HG02973 (cell line): ENCODE results near the gene PRAMEF11.
"Not testable (repeated sequence)": the region's sequence is repeated elsewhere in the genome, so short reads cannot be mapped to it uniquely, and the experiment has no call there.

Experiments used
- ATAC-seq: cut with Tn5 transposase; IDR thresholded peaks from one replicate; pipeline ENCODE4 v1.9.1; 2021; ENCODE audit warnings: moderate library complexity; ENCODE audit not compliant: unreplicated experiment

The PRAMEF11 gene

DNA sequence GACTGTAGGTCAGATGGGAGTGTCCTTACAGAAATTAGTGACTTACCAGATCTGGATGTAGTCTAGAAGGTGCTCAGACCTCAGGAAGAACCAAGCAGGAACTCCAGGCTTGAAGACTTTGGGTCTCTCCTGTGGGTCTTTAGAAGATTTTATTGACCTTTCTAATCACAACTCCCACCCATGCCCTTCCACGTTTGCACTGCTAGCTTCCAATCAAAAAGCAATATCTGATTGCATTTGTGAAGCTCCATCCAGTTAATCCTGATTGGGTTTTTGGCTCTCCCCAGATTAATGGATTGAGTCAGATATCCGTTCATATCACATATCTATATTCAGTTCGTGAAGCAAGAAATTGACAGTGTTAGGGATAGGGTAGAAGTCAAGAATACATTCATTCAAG, at the start of gene PRAMEF11:
Gene PRAMEF11, minus strand, starts transcription at position 101 of the 400 bp plus-strand sequence. CDS start 2,621 bp downstream, outside the sequence.
- ATAC-seq: not testable (repeated sequence)

DNA sequence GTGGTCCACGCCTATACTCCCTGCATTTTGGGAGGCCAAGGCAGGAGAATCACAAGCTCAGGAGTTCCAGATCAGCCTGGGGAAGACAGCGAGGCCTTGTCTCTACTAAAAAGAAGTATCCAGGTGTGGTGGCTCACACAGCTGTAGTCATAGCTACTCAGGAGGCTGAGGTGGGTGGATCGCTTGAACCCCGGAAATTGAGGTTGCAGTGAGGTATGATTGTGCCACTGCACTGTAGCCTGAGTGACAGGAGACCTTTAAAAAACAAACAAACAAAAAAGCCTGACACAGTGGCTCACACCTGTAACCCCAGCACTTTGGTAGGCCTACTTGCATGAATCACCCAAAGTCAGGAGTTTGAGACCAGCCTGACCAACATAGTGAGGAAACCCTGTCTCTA, 47.2 kb upstream of the PRAMEF11 start:
- not testable (repeated sequence) for ATAC-seq

DNA sequence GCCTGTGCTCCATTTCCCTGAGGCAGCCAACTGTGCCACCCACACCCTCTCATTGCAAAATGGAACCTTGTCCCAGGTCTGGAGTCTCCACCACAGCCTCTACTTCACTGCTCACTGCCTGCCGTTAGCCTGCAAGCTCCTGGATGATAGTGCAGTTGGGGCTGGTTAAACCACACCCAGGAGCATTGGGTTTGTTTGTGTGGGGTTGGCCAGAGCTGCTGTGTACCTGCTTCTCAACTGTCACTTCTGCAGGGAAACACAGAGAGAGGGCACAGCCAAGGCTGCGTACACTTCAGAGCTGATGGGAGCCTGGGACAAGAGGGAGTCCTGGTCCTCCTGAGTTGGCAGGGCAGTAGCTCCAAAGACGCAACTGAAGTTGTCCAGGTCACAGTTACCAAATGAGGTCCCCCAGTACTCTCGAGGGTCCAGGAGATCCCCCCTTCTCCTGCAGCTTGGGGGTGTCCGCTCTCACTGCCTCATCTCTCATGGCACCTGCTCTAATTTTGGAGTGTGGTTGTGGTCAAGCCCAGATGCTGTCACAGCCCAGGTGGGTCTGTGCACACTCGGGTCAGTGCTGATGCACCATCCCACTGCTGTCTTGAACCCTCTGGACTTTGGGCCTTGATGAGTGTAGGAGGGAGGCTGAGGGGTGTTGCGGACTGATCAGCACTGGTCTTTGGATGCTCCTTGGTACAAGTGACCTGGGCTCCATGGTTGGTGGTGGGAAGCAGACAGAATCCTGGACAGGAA, 32.1 kb upstream of the PRAMEF11 start:
- ATAC-seq: not testable (repeated sequence)

DNA sequence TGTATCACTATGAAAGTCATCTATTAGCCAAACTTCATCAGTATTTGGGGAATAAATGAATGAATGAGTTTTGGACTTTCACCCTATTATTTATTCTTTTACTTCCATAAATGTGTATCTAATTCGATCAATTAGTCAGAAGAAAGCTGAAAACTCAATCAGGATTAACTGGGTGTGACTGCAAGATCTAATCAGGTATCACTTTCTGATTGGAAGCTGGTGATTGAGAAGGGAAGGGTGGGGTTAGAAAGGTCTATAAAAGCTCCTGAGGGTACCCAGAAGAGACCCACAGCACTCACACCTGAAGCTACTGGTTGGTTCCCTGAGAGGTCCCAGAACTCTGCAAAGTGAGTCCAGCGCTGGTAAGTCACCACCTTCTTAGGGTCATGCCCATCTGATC, 25.6 kb upstream of the PRAMEF11 start, which contains the start of gene PRAMEF2:
Gene PRAMEF2, plus strand, starts transcription at position 301 of the 400 bp plus-strand sequence. CDS start 1,924 bp downstream, outside the sequence.
- not testable (repeated sequence) for ATAC-seq

DNA sequence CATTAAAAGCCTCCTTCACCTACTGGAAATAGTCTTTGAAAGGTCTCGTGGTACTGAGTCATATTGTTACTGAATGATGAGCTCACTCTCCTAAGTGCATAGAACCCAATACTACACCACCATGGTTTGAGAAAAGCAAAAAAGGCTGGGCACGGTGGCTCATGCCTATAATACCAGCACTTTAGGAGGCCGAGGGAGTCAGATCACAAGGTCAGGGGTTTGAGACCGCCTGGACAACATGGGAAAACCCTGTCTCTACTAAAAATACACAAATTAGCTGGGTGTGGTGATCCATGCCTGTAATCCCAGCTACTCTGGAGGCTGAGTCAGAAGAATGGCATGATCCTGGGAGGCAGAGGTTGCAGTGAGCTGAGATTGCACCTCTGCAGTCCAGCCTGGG, 20.6 kb upstream of the PRAMEF11 start:
- ATAC-seq: no peak

DNA sequence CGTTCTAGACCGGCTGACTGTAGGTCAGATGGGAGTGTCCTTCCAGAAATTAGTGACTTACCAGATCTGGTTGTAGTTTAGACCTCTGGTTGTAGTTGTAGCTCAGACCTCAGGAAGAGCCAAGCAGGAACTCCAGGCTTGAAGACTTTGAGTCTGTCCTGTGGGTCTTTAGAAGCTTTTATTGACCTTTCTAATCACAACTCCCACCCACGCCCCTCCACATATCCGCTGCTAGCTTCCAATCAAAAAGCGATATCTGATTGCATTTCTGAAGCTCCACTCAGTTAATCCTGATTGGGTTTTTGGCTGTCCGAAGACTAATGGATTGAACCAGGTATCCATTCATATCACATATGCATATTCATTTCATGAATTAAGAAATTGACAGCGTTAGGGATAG, 17.4 kb upstream of the PRAMEF11 start, which contains the start of gene HNRNPCL1:
Gene HNRNPCL1, minus strand, starts transcription at position 101 of the 400 bp plus-strand sequence. CDS start 431 bp downstream, outside the sequence.
- not testable (repeated sequence) for ATAC-seq

DNA sequence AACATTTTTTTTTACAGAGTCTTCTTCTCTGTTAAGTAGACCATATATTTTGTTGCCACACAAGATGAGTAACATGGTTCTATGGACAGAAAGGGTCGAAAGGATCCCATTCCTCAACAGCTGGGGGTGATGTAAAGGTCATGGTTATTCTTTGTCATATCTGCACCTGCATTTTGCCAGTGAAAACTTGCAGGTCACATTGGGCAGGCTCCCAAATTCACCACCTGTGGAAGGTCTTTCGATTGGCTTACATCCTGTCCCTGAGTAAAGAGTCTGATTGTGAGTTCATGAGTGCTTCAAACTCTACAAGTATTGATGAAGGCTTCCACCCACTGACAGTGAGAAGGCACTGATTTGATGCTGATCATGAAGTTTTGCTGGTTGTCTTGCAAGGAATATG, 2.0 kb upstream of the PRAMEF11 start:
- not testable (repeated sequence) for ATAC-seq

DNA sequence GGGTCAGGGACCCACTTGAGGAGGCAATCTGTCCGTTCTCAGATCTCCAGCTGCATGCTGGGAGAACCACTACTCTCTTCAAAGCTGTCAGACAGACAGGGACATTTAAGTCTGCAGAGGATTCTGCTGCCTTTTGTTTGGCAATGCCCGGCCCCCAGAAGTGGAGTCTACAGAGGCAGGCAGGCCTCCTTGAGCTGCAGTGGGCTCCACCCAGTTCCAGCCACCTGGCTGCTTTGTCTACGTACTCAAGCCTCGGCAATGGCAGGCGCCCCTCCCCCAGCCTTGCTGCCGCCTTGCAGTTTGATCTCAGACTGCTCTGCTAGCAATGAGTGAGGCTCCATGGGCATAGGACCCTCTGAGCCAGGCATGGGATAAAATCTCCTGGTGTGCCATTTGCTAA, 12.1 kb downstream of the PRAMEF11 start:
- ATAC-seq: not testable (repeated sequence)

DNA sequence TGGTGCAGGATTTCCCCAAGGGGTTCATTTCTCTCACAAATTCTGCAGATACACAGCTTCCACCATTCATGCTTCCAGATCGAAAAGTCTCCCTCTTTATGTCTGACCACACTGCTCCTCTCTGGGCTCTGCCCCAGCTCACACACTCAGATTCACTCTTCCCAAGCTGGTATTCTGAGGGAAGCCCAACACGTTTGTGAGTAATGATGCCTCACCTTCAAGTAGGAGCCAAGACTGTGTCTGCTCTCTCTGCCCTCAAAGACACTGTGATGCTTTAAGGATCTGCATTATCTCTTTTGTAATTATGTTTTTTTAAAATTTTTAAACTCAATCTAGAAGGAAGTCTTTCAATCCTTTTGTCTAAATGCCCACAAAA, 19.8 kb downstream of the PRAMEF11 start:
- ATAC-seq: no peak

DNA sequence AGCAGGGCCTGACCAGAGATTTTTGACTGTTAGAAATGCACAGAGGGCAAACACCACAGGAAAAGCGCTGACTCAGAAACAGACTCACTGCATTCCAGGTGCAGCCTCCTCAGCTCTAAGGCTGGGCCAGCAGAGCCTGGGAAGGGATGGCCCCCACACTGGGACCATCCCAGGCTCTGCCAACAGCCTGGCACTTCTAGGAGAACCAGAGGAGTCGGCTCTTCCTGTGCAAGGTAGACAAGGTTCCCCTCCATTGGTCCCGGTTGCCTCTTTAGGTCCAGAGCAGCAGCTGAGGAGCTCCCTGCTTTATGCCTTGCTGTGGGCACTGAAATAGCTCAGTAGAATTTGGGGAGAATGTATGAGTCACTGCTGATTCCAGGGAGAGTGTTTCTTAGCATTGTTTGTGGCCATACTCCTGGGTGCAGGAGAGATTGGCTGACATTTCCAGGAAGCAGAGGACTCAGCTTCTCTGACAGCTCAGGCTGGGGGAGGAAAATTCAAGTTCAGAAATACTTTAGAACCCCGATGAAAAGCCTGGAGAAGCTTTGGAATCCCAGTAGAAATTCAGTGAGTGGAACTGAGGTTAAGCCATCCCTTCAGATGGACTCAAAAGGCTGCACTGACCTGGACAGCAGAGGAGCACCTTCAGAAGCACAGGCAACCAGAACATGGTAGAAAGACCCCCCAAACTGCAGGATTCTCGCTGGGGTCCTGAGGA, 20.4 kb downstream of the PRAMEF11 start:
- no peak for ATAC-seq

DNA sequence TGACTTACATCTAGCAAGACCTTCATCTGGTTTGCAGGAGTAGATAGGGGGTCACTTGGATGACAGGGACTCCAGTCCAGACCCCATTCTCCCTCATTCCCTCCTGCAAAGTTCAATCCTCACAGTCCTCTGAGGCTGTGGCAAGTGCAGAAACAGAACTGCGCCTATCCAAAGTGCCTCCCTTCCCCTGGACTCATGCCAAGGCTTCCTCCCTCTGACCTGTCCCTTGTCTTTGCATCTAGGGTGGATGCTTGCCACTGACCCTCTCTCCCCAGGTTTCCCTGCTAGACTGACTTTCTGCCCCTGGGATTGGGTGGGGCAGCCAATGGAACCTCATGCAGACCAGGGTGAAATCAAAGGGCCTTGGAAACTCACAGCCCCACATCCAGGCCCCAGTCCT, 21.3 kb downstream of the PRAMEF11 start:
- ATAC-seq: no peak

DNA sequence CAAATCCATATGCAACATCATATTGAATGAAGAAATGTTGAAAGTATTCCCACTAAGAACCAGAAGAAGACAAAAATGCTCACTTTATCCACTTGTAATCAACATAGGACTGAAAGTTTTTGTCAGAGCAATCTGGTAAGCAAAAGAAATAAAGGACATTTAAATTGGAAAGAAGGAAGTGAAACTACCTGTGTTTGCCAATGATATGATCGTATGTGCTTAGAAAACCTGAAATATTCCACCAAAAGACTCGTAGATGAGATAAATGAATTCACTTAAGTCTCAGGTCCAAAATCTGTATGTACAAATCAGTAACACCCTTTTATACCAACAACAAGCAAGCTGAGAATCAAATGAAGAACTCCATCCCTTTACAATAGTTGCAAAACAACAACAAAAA, 31.5 kb downstream of the PRAMEF11 start:
- ATAC-seq: no peak

DNA sequence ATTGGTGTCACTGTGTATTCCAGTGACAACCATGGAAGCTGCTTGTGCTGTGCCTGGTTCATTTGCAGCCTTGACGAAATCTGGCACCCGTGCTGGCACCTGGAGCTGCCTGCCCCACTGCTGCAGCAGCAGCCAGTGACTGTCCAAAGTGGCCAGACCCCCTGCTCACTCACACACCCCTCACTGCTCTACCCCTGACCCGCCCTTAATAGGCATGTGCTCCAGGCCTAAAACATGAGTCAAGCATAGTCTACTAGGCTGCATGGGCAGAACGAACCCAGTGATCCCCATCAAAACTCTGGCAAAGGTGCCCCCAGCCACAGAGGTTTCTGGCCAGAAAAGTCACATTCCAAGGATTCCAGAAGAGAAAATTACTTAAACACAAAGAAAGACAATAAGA, 32.3 kb downstream of the PRAMEF11 start:
- ATAC-seq: no peak

DNA sequence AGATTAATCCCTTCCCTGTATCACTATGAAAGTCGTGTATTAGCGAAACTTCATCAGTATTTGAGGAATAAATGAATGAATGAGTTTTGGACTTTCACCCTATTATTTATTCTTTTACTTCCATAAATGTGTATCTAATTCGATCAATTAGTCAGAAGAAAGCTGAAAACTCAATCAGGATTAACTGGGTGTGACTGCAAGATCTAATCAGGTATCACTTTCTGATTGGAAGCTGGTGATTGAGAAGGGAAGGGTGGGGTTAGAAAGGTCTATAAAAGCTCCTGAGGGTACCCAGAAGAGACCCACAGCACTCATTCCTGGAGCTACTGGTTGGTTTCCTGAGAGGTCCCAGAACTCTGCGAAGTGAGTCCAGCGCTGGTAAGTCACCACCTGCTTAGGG, 40.1 kb downstream of the PRAMEF11 start, which contains the start of gene PRAMEF1:
Gene PRAMEF1, plus strand, starts transcription at position 301 of the 400 bp plus-strand sequence. CDS start 1,831 bp downstream, outside the sequence.
- ATAC-seq: not testable (repeated sequence)

DNA sequence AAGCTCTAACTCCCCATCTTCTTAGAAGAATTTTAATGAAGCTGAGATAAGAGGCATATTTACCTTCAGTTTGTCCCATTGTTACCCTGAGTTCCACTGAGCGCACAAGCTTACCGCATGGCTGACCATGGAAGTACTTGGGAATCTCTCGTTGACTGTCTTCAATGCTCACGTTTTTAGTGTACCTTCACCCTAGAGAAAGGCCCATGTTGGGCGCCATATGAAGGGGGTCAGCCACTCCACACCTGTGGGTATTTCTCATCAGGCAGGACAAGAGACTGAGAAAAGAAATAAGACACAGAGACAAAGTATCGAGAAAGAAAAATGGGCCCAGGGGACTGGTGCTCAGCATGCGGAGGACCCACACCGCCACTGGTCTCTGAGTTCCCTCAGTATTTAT, 46.5 kb downstream of the PRAMEF11 start:
- ATAC-seq: not testable (repeated sequence)

DNA sequence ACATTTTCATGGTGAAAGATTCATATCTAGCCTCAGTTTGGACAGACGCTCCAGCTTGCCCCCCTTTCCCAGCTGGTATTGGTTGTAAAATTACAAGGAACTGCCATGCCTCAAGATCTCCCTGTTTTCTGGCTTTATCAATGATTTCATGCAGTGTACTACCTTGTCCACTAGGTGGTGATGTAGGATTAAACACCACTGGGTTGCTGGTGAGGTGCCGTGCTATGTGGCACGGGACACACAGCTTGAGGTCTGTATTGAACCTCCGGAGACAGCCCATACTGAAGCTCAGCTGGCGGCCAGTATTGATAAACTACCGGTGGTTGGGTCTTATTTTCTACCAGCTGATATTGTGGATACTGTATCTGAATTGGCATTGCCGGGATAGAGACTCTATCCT, 47.4 kb downstream of the PRAMEF11 start:
- not testable (repeated sequence) for ATAC-seq

DNA sequence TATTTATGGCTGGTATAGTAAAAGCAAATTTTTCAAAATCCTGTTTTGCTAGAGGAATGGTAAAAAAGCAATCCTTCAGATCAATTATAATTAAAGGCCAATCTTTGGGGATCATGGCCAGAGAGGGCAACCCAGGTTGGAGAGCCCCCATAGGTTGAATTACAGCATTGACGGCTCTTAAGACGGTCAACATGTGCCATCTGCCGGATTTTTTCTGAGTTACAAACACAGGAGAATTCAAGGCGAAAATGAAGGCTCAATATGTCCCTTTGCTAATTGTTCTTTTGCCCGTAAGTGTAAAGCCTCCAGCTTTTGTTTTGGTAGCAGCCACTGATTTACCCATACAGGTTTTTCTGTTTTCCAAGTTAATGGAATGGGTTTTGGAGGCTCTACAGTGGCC, 49.7 kb downstream of the PRAMEF11 start:
- ATAC-seq: not testable (repeated sequence)

DNA sequence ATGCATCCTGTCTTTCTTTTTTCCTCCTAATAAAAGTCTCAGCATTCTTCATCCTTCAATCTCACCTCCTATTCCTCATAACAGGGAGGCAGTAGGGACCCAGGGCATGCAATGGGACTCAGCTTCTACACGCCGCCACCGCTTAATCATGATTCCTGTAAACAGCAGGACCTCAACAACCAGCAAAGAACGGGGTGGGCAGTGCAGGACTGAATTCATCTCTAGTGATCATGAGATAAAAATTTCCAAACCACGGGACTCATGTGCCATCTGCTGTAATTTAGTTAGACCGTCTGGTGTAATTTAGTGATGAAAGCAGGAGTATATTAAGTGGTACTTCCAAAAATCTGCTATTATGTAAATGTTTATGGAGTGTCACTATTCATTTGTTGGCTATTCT, 52.3 kb downstream of the PRAMEF11 start:
- ATAC-seq: no peak

DNA sequence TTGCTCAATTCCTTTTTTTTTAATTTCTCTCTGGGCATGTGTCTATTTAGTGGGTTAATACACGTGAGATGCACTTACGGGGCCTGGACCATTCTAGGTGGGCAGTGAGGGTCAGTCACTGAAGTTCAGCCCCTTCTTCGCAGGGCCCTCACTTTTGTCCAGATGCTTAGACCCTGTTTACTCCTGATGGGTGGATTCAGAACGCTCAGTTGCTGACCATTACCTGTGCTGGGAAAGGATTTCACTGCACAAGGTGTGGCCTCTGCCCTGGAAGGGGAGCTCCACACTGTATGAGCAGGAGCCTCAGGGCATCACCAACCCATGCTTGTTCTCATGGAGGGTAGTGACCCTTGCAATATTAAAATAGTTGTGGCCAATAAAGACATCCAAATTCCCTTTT, 53.1 kb downstream of the PRAMEF11 start:
- ATAC-seq: no peak

DNA sequence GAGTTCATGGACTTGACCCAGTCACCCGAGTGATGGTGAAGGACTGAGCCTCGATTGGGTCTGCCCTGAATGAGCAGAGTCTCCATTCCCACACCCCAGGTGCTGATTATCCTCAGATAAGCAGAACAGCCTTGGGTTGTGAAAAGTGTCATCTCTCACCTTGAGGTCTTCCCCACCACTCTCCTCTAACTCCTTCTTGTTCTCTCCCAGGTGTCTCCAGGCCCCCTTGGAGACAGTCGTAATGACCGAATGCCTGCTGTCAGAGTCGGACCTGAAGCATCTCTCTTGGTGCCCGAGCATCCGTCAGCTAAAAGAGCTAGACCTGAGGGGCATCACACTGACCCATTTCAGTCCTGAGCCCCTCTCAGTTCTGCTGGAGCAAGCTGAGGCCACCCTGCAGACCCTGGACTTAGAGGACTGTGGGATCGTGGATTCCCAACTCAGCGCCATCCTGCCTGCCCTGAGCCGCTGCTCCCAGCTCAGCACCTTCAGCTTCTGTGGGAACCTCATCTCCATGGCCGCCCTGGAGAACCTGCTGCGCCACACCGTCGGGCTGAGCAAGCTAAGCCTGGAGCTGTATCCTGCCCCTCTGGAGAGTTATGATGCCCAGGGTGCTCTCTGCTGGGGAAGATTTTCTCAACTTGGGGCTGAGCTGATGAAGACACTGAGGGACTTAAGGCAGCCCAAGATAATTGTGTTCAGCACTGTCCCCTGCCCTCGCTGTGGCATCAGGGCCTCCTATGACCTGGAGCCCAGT, 54.2 kb downstream of the PRAMEF11 start:
- no peak for ATAC-seq

DNA sequence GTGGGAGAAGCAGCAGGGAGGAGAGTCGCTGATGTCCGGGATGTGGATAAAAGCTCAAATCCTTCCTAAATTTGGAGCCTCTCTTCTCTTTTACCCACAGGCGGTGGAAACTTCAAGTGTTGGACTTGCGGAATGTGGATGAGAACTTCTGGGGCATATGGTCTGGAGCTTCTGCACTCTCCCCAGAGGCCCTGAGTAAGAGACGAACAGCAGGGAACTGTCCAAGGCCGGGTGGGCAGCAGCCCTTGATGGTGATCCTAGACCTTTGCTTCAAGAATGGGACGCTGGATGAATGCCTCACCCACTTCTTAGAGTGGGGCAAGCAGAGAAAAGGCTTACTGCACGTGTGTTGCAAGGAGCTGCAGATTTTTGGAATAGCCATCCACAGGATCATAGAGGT, 55.8 kb downstream of the PRAMEF11 start:
- no peak for ATAC-seq
